GM23338 (cell line): ENCODE results near the gene APOBEC2. TPM values are rescaled to one million over a fixed set of nuclear protein-coding genes. Genes with fewer than 3 reads are reported as not detected.
A peak's percentile ranks its signal among the peaks of the same experiment; 100 is the strongest.

Experiments used
- ATAC-seq: fragments of 200-7000 bp; cut with Tn5 transposase; 3 replicates; pipeline ENCODE4 v1.9.1; 2020
- DNase-seq: peaks from one replicate; pipeline ENCODE4 v3.0.0-alpha.2; 2015; ENCODE audit warnings: low spot score
- H2AFZ ChIP-seq: fragments of 200-600 bp; sonication (generic); 2 replicates; pipeline ENCODE4 v1.8.0; 2016; ENCODE audit warnings: antibody characterized with exemption, mild to moderate bottlenecking, moderate library complexity
- H3F3A ChIP-seq: fragments of 200-600 bp; sonication (generic); replicated peaks from 2 replicates; pipeline ENCODE4 v1.8.0; 2017; ENCODE audit warnings: antibody characterized with exemption, mixed run types, low read depth
- H3K27ac ChIP-seq: fragments of 200-600 bp; sonication (generic); 2 replicates; pipeline ENCODE4 v1.6.1; 2016; ENCODE audit warnings: low read depth
- H3K27me3 ChIP-seq: fragments of 200-600 bp; sonication (generic); 2 replicates; pipeline ENCODE4 v1.8.0; 2016; ENCODE audit warnings: mild to moderate bottlenecking, mixed run types, moderate library complexity; ENCODE audit not compliant: insufficient read depth
- H3K36me3 ChIP-seq: fragments of 200-600 bp; sonication (generic); 2 replicates; pipeline ENCODE4 v1.8.0; 2016; ENCODE audit warnings: mild to moderate bottlenecking; ENCODE audit not compliant: insufficient read depth
- H3K4me1 ChIP-seq: fragments of 200-600 bp; sonication (generic); 2 replicates; pipeline ENCODE4 v1.8.0; 2016; ENCODE audit warnings: mild to moderate bottlenecking, moderate library complexity; ENCODE audit not compliant: insufficient read depth
- H3K4me2 ChIP-seq: fragments of 200-600 bp; sonication (generic); 2 replicates; pipeline ENCODE4 v1.7.1; 2017; ENCODE audit warnings: mixed run types
- H3K4me3 ChIP-seq: fragments of 200-600 bp; sonication (generic); 2 replicates; pipeline ENCODE4 v1.6.1; 2016; ENCODE audit warnings: mixed run types
- H3K79me2 ChIP-seq: fragments of 200-600 bp; sonication (generic); replicated peaks from 2 replicates; pipeline ENCODE4 v1.8.0; 2017; ENCODE audit warnings: mild to moderate bottlenecking; ENCODE audit not compliant: insufficient read depth
- H3K9me2 ChIP-seq: fragments of 200-600 bp; sonication (generic); 2 replicates; pipeline ENCODE4 v1.8.0; 2017; ENCODE audit not compliant: insufficient read depth
- H4K20me1 ChIP-seq: fragments of 200-600 bp; sonication (generic); replicated peaks from 2 replicates; pipeline ENCODE4 v1.8.0; 2017; ENCODE audit warnings: mild to moderate bottlenecking; ENCODE audit not compliant: insufficient read depth
- H3K27ac Mint-ChIP-seq: 2 replicates; pipeline ENCODE4 v1.8.0; 2020; ENCODE audit warnings: inconsistent platforms, mild to moderate bottlenecking, moderate library complexity, mixed read lengths
- H3K27me3 Mint-ChIP-seq: 3 replicates; pipeline ENCODE4 v1.8.0; 2022; ENCODE audit warnings: low read depth, mild to moderate bottlenecking, moderate library complexity, mixed read lengths, inconsistent platforms; ENCODE audit not compliant: insufficient read depth, poor library complexity
- H3K36me3 Mint-ChIP-seq: 3 replicates; pipeline ENCODE4 v1.8.0; 2021; ENCODE audit warnings: low read depth, mild to moderate bottlenecking, inconsistent platforms, moderate library complexity, mixed read lengths
- H3K4me1 Mint-ChIP-seq: 3 replicates; pipeline ENCODE4 v1.8.0; 2020; ENCODE audit warnings: mild to moderate bottlenecking, inconsistent platforms, mixed read lengths
- H3K4me3 Mint-ChIP-seq: 3 replicates; pipeline ENCODE4 v1.8.0; 2021; ENCODE audit warnings: moderate library complexity, mild to moderate bottlenecking, inconsistent platforms, mixed read lengths
- H3K9me3 Mint-ChIP-seq: 3 replicates; pipeline ENCODE4 v1.8.0; 2020; ENCODE audit warnings: moderate library complexity, mild to moderate bottlenecking, inconsistent platforms, mixed read lengths
- CREB1 ChIP-seq: fragments of 250-450 bp; sonication (Bioruptor Pico); IDR thresholded peaks from 2 replicates; pipeline ENCODE4 v1.5.0; 2020; ENCODE audit warnings: low read depth, mild to moderate bottlenecking, moderate library complexity
- CTCF ChIP-seq, 2 experiments: fragments of 200-600 bp in 1 of 2; sonication (generic) in 1 of 2; conservative IDR thresholded peaks; 2 replicates each; pipeline versions ENCODE4 v1.5.1 to v1.6.1; 2016 to 2017; ENCODE audit warnings: antibody characterized with exemption in 2 of 2, low read depth in 2 of 2, mild to moderate bottlenecking in 2 of 2, moderate library complexity in 1 of 2
- ETS1 ChIP-seq: IDR thresholded peaks from 2 replicates; pipeline ENCODE4 v1.6.1; 2016; ENCODE audit warnings: antibody characterized with exemption
- EZH2 ChIP-seq: fragments of 200-600 bp; sonication (generic); IDR thresholded peaks from one replicate; pipeline ENCODE4 v1.8.0; 2017; ENCODE audit warnings: antibody characterized with exemption, mild to moderate bottlenecking, low read depth; ENCODE audit not compliant: unreplicated experiment
- JUNB ChIP-seq: IDR thresholded peaks from one replicate; pipeline ENCODE4 v1.6.1; 2016; ENCODE audit warnings: antibody characterized with exemption; ENCODE audit not compliant: unreplicated experiment
- NANOG ChIP-seq: IDR thresholded peaks from 2 replicates; pipeline ENCODE4 v1.6.1; 2016; ENCODE audit warnings: antibody characterized with exemption, borderline replicate concordance
- POLR2AphosphoS5 ChIP-seq: IDR thresholded peaks from 2 replicates; pipeline ENCODE4 v1.6.1; 2016; ENCODE audit warnings: antibody characterized with exemption, low read depth
- STAT1 ChIP-seq: IDR thresholded peaks from one replicate; pipeline ENCODE4 v1.6.1; 2016; ENCODE audit warnings: antibody characterized with exemption; ENCODE audit not compliant: unreplicated experiment
- ZNF114 ChIP-seq: fragments of 250-450 bp; sonication (Bioruptor Pico); IDR thresholded peaks from 2 replicates; pipeline ENCODE4 v1.5.0; 2020; ENCODE audit warnings: mild to moderate bottlenecking, moderate library complexity
- ZNF331 ChIP-seq: fragments of 250-450 bp; sonication (Bioruptor Pico); IDR thresholded peaks from 2 replicates; pipeline ENCODE4 v1.5.0; 2020; ENCODE audit warnings: low read depth, mild to moderate bottlenecking, moderate library complexity
- ZNF462 ChIP-seq: fragments of 250-450 bp; sonication (Bioruptor Pico); IDR thresholded peaks from 2 replicates; pipeline ENCODE4 v1.5.0; 2020; ENCODE audit warnings: mild to moderate bottlenecking, moderate library complexity
- polyA plus RNA-seq: library from polyadenylated mRNA; unstranded; fragments of >200 nt; fragmentation: Nextera tagmentation; extraction: Ambion mirVana; gene quantifications from 2 replicates; pipeline ENCODE4 v1.2.1, GENCODE V29; 2016
- total RNA-seq: library from RNA; depleted of rRNA; stranded (reverse); fragments of >200 nt; shearing (Covaris generic); gene quantifications from 2 replicates; pipeline ENCODE4 v1.2.3, GENCODE V29; 2014

APOBEC2 gene
- total and polyA plus RNA-seq, 2 experiments from 2014 or later: 2.4 TPM; not detected in 1

- Mint-ChIP-seq H3K27ac (peak overlapping the region; percentile 52; the same call in 1 of the 2 replicates), H3K36me3 (no peaks in the 10 kb centered on the region; the same call in 2 of the 3 replicates), H3K9me3 (no peaks in the 10 kb centered on the region), H3K4me3 (peak overlapping the region; percentile 71), H3K4me1 (peaks cover 15% of the 10 kb centered on the region), H3K27me3 (peaks cover 15% of the 10 kb centered on the region)
- TF ChIP-seq ZNF462 (CRISPR knock-in tag) (no peak), NANOG (no peak), ZNF114 (CRISPR knock-in tag) (no peak)
- no peaks in the 10 kb centered on the region; the same call in 1 of the 2 replicates for H3K27me3 ChIP-seq
- peaks cover 19% of the 10 kb centered on the region for H3K4me1 ChIP-seq
- peak overlapping the region; percentile 58 for H3K4me3 ChIP-seq
- no peaks in the 10 kb centered on the region for H3K36me3 ChIP-seq
- no peaks in the 10 kb centered on the region for H4K20me1 ChIP-seq
- H3K9me2 ChIP-seq: no peaks in the 10 kb centered on the region
- no peaks in the 10 kb centered on the region for H3K79me2 ChIP-seq
- peak overlapping the region; percentile 36; the same call in 1 of the 2 replicates for H3K27ac ChIP-seq
- H3K4me2 ChIP-seq: peak overlapping the region; percentile 83
- no peaks in the 10 kb centered on the region for H3F3A ChIP-seq
- H2AFZ ChIP-seq: peak overlapping the region; percentile 88
- ATAC-seq: peak; percentile 51
- DNase-seq: no peak
Measured at GRCh38 chr6:41028561-41029412, 24.2 kb upstream of the APOBEC2 start.

GRCh38 chr6:41032830-41033229 lies 20.2 kb upstream of the APOBEC2 start:
- H3K27me3 Mint-ChIP-seq: peaks cover 12% of the 10 kb centered on the region
- no peaks in the 10 kb centered on the region for H3K79me2 ChIP-seq
- ATAC-seq (no peak), DNase-seq (no peak)
- H3K9me2 ChIP-seq: no peaks in the 10 kb centered on the region
- no peak overlapping the region for H3K4me3 Mint-ChIP-seq
- H3K27ac Mint-ChIP-seq: no peak overlapping the region
- H3K36me3 Mint-ChIP-seq: no peaks in the 10 kb centered on the region; the same call in 2 of the 3 replicates
- no peaks in the 10 kb centered on the region for H3K9me3 Mint-ChIP-seq
- H2AFZ ChIP-seq: no peak overlapping the region
- no peak overlapping the region for H3K27ac ChIP-seq
- peaks cover 10% of the 10 kb centered on the region for H3K4me1 ChIP-seq
- no peaks in the 10 kb centered on the region for H3K36me3 ChIP-seq
- peaks cover 12% of the 10 kb centered on the region for H3K4me1 Mint-ChIP-seq
- no peaks in the 10 kb centered on the region; the same call in 1 of the 2 replicates for H3K27me3 ChIP-seq
- no peaks in the 10 kb centered on the region for H4K20me1 ChIP-seq
- no peak overlapping the region for H3K4me3 ChIP-seq
- no peak overlapping the region for H3K4me2 ChIP-seq
- H3F3A ChIP-seq: no peaks in the 10 kb centered on the region
- TF ChIP-seq ZNF331 (CRISPR knock-in tag) (no peak), POLR2AphosphoS5 (no peak), CTCF (conservative IDR thresholded peaks at IDR 0.05; ENCODE audit: low read depth in 2 of 2) (no peak), STAT1 (no peak), EZH2 (no peak), CREB1 (CRISPR knock-in tag) (no peak), JUNB (no peak), ETS1 (no peak), ZNF114 (CRISPR knock-in tag) (no peak), NANOG (no peak)
